H1 (cell line): ENCODE data around the gene SCGB1A1. TPM values are rescaled to one million over a fixed set of nuclear protein-coding genes. Genes with fewer than 3 reads are reported as not detected.

ENCODE experiments used
- CTBP2 ChIP-seq: IDR thresholded peaks from 2 replicates; pipeline ENCODE4 v1.7.0; 2011; ENCODE audit warnings: borderline replicate concordance, mild to moderate bottlenecking, moderate library complexity, mixed read lengths, low read length; ENCODE audit not compliant: insufficient read depth, insufficient read length
- GTF2F1 ChIP-seq: IDR thresholded peaks from 2 replicates; pipeline ENCODE4 v1.6.1; 2012; ENCODE audit warnings: low read depth, low read length, improper control_type of control experiment, borderline replicate concordance
- NRF1 ChIP-seq: IDR thresholded peaks from 2 replicates; pipeline ENCODE4 v1.6.1; 2011; ENCODE audit warnings: mild to moderate bottlenecking, low read depth, low read length, improper control_type of control experiment
- polyA plus RNA-seq, 7 experiments: library from polyadenylated mRNA; depleted of rRNA in 3 of 7; stranded (reverse) in 5 of 7; unstranded in 2 of 7; fragments of >200 nt in 5 of 7; fragments of 200-250 nt in 2 of 7; gene quantifications; 1 replicate in 5 of 7; 2 replicates in 1 of 7; 4 replicates in 1 of 7; pipeline versions ENCODE4 v1.2.1 to v1.2.3, GENCODE V29; 2011 to 2013; ENCODE audit warnings: missing spikeins in 2 of 7, mixed read lengths in 2 of 7
- total RNA-seq: library from RNA; stranded (reverse); fragmentation: NEBNext Ultra II Directional; extraction: Animal tissue kit (Norgen Biotek cat#: 25700); gene quantifications from 2 replicates; pipeline ENCODE4 v1.2.1, GENCODE V29; 2021

The SCGB1A1 gene
- total and polyA plus RNA-seq, 2 of the 8 experiments (the other 6 are each of a cell fraction or from before 2014, with no cell fraction given) = not detected

GRCh38 chr11:62402960-62403730 lies 15.7 kb upstream of the SCGB1A1 start (continued):
- TF ChIP-seq CTBP2 (no peak), GTF2F1 (no peak), NRF1 (no peak)
